Loucy (cell line): ENCODE measurements around the gene RHEBL1.

Experiments used
- EZH2phosphoT487 ChIP-seq: fragments of 200-600 bp; IDR thresholded peaks from 2 replicates; pipeline ENCODE4 v1.6.1; 2018; ENCODE audit warnings: antibody characterized with exemption, mild to moderate bottlenecking, moderate library complexity, borderline replicate concordance
- TF ChIP-seq, protein P1 (sequence below): fragments of 200-600 bp; sonication (generic); conservative IDR thresholded peaks from 2 replicates; pipeline ENCODE4 v1.5.1; 2014; ENCODE audit warnings: mild to moderate bottlenecking, antibody characterized with exemption, low read length

DNA sequence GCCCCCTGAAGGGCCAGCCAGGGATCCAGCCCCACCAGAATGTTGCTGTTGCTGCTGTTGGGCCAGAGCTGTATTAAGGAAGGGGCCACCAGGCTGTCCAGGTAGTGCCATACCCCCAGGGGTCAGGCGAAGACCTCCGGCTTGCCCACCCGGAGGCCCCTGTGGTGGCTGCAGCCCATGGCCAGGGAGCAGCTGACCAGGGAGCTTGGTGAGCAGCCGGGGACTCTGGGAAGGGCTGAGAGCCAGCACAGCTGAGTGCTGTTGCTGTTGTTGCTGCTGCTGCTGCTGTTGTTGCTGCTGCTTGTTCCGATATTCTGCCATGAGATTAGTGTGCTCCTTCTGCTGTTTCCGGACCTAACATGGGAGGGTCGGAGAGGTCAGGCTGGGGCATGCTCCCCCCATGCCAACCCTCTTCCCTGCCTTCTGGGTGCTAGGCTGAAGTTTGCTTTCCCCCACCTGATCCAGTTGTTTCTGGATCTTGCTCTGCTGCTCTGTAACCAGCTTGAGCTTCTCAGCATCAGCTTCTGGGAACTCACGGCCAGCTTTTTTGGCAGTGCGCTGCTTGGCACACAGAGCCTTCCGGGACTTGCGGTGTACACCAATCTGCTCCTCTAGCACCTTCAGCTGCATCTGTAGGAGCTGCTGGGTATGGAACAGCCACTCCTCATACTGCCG is 36.0 kb downstream of the RHEBL1 start:
- TF ChIP-seq, protein P1, sequence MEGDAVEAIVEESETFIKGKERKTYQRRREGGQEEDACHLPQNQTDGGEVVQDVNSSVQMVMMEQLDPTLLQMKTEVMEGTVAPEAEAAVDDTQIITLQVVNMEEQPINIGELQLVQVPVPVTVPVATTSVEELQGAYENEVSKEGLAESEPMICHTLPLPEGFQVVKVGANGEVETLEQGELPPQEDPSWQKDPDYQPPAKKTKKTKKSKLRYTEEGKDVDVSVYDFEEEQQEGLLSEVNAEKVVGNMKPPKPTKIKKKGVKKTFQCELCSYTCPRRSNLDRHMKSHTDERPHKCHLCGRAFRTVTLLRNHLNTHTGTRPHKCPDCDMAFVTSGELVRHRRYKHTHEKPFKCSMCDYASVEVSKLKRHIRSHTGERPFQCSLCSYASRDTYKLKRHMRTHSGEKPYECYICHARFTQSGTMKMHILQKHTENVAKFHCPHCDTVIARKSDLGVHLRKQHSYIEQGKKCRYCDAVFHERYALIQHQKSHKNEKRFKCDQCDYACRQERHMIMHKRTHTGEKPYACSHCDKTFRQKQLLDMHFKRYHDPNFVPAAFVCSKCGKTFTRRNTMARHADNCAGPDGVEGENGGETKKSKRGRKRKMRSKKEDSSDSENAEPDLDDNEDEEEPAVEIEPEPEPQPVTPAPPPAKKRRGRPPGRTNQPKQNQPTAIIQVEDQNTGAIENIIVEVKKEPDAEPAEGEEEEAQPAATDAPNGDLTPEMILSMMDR = no peak
- TF ChIP-seq EZH2phosphoT487 = no peak
